Thoracic aorta (tissue), 2 donors: ENCODE measurements around the gene MPHOSPH9. TPM values are rescaled to one million over a fixed set of nuclear protein-coding genes. Genes with fewer than 3 reads are reported as not detected.

Source experiments
- ATAC-seq: fragments of 150-250 bp; one replicate; pipeline ENCODE4 v1.8.0; 2017; ENCODE audit warnings: low read depth; ENCODE audit not compliant: insufficient number of reproducible peaks, low FRiP score
- DNase-seq: peaks from one replicate; pipeline ENCODE4 v3.0.0-alpha.2; 2020; ENCODE audit warnings: low spot score
- H3K27ac ChIP-seq, 2 donors: fragments of 200-600 bp; sonication (generic); 1 replicate in 1 of 2; 2 replicates in 1 of 2; pipeline ENCODE4 v1.5.1; 2016; ENCODE audit warnings: mild to moderate bottlenecking in 2 of 2, moderate library complexity in 2 of 2
- H3K27me3 ChIP-seq: fragments of 200-600 bp; sonication (generic); replicated peaks from 2 replicates; pipeline ENCODE4 v1.6.0; 2016; ENCODE audit warnings: mild to moderate bottlenecking; ENCODE audit not compliant: insufficient read depth
- H3K36me3 ChIP-seq: fragments of 200-600 bp; sonication (generic); one replicate; pipeline ENCODE4 v1.5.1; 2016
- H3K4me1 ChIP-seq, 2 donors: fragments of 200-600 bp; sonication (generic); 1 replicate in 1 of 2; 2 replicates in 1 of 2; pipeline versions ENCODE4 v1.5.1 to v1.6.0; 2016; ENCODE audit warnings: low read depth in 2 of 2, mild to moderate bottlenecking in 1 of 2; ENCODE audit not compliant: control insufficient read depth in 1 of 2
- H3K4me3 ChIP-seq: fragments of 200-600 bp; sonication (generic); 2 replicates; pipeline ENCODE4 v1.5.1; 2016; ENCODE audit warnings: mild to moderate bottlenecking
- H3K9me3 ChIP-seq: fragments of 200-600 bp; sonication (generic); 2 replicates; pipeline ENCODE4 v1.5.1; 2016
- total RNA-seq, 2 donors: library from RNA; depleted of rRNA; stranded (reverse); fragments of >200 nt; gene quantifications; one replicate each; pipeline versions ENCODE4 v1.1.0 to v1.2.3, GENCODE V29; 2016
- TF ChIP-seq, protein P1 (sequence below): fragments of 200-600 bp; sonication (generic); IDR thresholded peaks from one replicate; pipeline ENCODE4 v1.5.1; 2019; ENCODE audit warnings: antibody characterized with exemption

Gene MPHOSPH9
- total RNA-seq, 2 donors from 2014 or later = 7.6 to 44.0 TPM

GRCh38 chr12:123199936-123200335 is 33.0 kb downstream of the MPHOSPH9 start:
- H3K36me3 ChIP-seq = peaks cover 3% of the 10 kb centered on the region
- H3K4me1 ChIP-seq = no peaks in the 10 kb centered on the region
- TF ChIP-seq, protein P1, sequence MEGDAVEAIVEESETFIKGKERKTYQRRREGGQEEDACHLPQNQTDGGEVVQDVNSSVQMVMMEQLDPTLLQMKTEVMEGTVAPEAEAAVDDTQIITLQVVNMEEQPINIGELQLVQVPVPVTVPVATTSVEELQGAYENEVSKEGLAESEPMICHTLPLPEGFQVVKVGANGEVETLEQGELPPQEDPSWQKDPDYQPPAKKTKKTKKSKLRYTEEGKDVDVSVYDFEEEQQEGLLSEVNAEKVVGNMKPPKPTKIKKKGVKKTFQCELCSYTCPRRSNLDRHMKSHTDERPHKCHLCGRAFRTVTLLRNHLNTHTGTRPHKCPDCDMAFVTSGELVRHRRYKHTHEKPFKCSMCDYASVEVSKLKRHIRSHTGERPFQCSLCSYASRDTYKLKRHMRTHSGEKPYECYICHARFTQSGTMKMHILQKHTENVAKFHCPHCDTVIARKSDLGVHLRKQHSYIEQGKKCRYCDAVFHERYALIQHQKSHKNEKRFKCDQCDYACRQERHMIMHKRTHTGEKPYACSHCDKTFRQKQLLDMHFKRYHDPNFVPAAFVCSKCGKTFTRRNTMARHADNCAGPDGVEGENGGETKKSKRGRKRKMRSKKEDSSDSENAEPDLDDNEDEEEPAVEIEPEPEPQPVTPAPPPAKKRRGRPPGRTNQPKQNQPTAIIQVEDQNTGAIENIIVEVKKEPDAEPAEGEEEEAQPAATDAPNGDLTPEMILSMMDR = no peak
- ATAC-seq = no peak
- no peaks in the 10 kb centered on the region for H3K9me3 ChIP-seq
- H3K4me3 ChIP-seq = no peak overlapping the region
- no peak for DNase-seq
- no peak overlapping the region for H3K27ac ChIP-seq
- H3K27me3 ChIP-seq = no peaks in the 10 kb centered on the region

GRCh38 chr12:123187637-123188036 is 45.3 kb downstream of the MPHOSPH9 start:
- TF ChIP-seq, protein P1 = no peak
- Histone ChIP-seq H3K4me1 (no peaks in the 10 kb centered on the region), H3K27me3 (no peaks in the 10 kb centered on the region), H3K36me3 (peaks cover 6% of the 10 kb centered on the region), H3K9me3 (no peaks in the 10 kb centered on the region), H3K4me3 (no peak overlapping the region), H3K27ac (no peak overlapping the region)
- ATAC-seq (no peak), DNase-seq (no peak)

DNA sequence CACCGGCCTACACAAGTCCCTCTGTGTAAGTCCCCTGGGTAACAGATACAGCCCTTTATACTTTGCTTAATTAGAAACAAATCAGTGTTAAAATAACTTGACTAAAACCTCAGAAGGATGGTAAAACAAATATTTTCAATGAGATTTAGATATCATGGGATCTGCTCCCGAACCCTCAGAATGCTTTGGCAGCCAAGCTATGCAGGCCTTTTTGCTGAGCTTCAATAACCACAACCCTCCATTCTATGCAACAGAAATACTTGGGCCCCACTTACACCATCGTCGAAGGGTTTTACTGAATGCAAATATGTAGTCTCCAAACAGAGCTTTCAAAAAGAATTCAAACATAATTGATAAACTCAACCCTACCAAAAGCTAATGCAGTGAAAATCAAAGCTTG is 52.8 kb downstream of the MPHOSPH9 start:
- no peaks in the 10 kb centered on the region for H3K9me3 ChIP-seq
- peaks cover 7% of the 10 kb centered on the region for H3K36me3 ChIP-seq
- H3K4me1 ChIP-seq = no peaks in the 10 kb centered on the region
- ATAC-seq (no peak), DNase-seq (no peak)
- no peaks in the 10 kb centered on the region for H3K27me3 ChIP-seq
- no peak overlapping the region for H3K4me3 ChIP-seq
- no peak overlapping the region for H3K27ac ChIP-seq
- TF ChIP-seq, protein P1 = no peak

- ATAC-seq (no peak), DNase-seq (no peak)
- TF ChIP-seq, protein P1 = no peak
- no peaks in the 10 kb centered on the region for H3K4me1 ChIP-seq
- H3K9me3 ChIP-seq = no peaks in the 10 kb centered on the region
- H3K36me3 ChIP-seq = no peaks in the 10 kb centered on the region
- no peaks in the 10 kb centered on the region for H3K27me3 ChIP-seq
- no peak overlapping the region for H3K27ac ChIP-seq
- H3K4me3 ChIP-seq = no peak overlapping the region
Observed at GRCh38 chr12:123171967-123172366, 61.0 kb downstream of the MPHOSPH9 start.

DNA sequence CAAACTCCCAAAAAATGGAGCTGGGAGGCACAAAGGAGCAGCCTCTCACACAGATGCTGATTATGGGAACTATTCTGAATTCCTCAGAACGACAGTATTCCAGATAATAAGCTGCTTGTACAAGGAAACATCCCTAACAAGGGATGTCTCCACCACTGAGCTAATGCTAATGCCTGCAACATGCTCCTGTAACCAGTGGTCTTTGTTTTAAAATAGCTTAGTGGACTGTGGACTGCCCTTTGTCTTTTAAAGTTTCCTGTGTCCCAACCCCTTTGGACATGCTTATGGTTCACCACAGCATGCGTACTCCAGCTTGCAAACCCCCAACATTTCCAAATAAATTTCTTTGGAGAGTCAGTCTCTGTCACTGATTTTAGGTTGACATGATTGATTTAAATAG is 65.6 kb downstream of the MPHOSPH9 start:
- H3K27me3 ChIP-seq = no peaks in the 10 kb centered on the region
- no peak overlapping the region for H3K27ac ChIP-seq
- ATAC-seq (no peak), DNase-seq (no peak)
- no peaks in the 10 kb centered on the region for H3K4me1 ChIP-seq
- H3K4me3 ChIP-seq = no peak overlapping the region
- TF ChIP-seq, protein P1 = no peak
- peaks cover 13% of the 10 kb centered on the region for H3K36me3 ChIP-seq
- H3K9me3 ChIP-seq = no peaks in the 10 kb centered on the region
